Measurements from ENCODE around the gene KRTAP20-2.

DNA sequence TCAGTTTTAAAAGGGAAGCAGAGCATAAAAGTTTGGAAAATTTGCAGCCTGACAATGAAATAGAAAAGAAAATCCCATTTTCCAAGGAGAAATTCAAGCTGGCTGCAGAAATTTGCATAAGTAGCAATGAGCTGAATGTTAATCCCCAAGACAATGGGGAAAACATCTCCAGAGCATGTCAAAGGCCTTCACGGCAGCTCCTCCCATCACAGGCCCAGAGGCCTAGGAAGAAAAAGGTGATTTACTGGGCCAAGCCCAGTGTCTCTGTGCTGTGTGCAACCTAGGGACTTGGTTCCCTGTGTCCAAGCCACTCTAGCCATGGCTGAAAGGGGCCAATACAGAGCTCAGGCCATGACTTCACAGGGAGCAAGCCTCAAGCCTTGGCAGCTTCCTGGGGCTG is 33.8 kb downstream of the KRTAP20-2 start:
- no peak for TF ChIP-seq POLR2AphosphoS5 (IDR thresholded peaks at IDR 0.05; ENCODE audit: low read depth, low read length)
- TF ChIP-seq, protein P1, sequence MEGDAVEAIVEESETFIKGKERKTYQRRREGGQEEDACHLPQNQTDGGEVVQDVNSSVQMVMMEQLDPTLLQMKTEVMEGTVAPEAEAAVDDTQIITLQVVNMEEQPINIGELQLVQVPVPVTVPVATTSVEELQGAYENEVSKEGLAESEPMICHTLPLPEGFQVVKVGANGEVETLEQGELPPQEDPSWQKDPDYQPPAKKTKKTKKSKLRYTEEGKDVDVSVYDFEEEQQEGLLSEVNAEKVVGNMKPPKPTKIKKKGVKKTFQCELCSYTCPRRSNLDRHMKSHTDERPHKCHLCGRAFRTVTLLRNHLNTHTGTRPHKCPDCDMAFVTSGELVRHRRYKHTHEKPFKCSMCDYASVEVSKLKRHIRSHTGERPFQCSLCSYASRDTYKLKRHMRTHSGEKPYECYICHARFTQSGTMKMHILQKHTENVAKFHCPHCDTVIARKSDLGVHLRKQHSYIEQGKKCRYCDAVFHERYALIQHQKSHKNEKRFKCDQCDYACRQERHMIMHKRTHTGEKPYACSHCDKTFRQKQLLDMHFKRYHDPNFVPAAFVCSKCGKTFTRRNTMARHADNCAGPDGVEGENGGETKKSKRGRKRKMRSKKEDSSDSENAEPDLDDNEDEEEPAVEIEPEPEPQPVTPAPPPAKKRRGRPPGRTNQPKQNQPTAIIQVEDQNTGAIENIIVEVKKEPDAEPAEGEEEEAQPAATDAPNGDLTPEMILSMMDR (IDR thresholded peaks at IDR 0.05): no peak
- TF ChIP-seq SIN3A (IDR thresholded peaks at IDR 0.05; ENCODE audit: borderline replicate concordance, insufficient read depth, low read depth, low read length): no peak
- TF ChIP-seq, protein P2, sequence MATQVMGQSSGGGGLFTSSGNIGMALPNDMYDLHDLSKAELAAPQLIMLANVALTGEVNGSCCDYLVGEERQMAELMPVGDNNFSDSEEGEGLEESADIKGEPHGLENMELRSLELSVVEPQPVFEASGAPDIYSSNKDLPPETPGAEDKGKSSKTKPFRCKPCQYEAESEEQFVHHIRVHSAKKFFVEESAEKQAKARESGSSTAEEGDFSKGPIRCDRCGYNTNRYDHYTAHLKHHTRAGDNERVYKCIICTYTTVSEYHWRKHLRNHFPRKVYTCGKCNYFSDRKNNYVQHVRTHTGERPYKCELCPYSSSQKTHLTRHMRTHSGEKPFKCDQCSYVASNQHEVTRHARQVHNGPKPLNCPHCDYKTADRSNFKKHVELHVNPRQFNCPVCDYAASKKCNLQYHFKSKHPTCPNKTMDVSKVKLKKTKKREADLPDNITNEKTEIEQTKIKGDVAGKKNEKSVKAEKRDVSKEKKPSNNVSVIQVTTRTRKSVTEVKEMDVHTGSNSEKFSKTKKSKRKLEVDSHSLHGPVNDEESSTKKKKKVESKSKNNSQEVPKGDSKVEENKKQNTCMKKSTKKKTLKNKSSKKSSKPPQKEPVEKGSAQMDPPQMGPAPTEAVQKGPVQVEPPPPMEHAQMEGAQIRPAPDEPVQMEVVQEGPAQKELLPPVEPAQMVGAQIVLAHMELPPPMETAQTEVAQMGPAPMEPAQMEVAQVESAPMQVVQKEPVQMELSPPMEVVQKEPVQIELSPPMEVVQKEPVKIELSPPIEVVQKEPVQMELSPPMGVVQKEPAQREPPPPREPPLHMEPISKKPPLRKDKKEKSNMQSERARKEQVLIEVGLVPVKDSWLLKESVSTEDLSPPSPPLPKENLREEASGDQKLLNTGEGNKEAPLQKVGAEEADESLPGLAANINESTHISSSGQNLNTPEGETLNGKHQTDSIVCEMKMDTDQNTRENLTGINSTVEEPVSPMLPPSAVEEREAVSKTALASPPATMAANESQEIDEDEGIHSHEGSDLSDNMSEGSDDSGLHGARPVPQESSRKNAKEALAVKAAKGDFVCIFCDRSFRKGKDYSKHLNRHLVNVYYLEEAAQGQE (IDR thresholded peaks at IDR 0.05; ENCODE audit: insufficient read depth in 1 of 2, low read depth in 2 of 2, low read length in 1 of 2): no peak
